H1 (cell line): ENCODE measurements around the gene TBC1D25. TPM values are rescaled to one million over a fixed set of nuclear protein-coding genes. Genes with fewer than 3 reads are reported as not detected.

Source experiments
- CTCF ChIA-PET: fragments of 300-600 bp; sonication (Branson Sonifier 250); formaldehyde crosslinking; loops from one replicate; lab custom pipeline; 2021; ENCODE audit not compliant: partially characterized antibody; lab: Charles Lee
- POLR2A ChIA-PET: fragments of 300-600 bp; sonication (Branson Sonifier 250); formaldehyde crosslinking; loops from one replicate; lab custom pipeline; 2021; ENCODE audit warnings: inconsistent platforms; ENCODE audit not compliant: partially characterized antibody; lab: Charles Lee
- DNase-seq, 2 experiments: peaks; one replicate each; pipeline versions ENCODE4 v3.0.0 to v3.0.0-alpha.2; 2010 to 2022; ENCODE audit warnings: low spot score in 2 of 2, low read depth in 1 of 2, mixed read lengths in 1 of 2
- FAIRE-seq: peaks from 2 replicates; lab custom pipeline; 2011; peaks lifted over from hg19 to GRCh38; lab: Jason Lieb, UNC
- H2AFZ ChIP-seq: 2 replicates; pipeline ENCODE4 v1.8.1; 2012; ENCODE audit warnings: low read length, inconsistent platforms
- H2AK5ac ChIP-seq: 2 replicates; pipeline ENCODE4 v1.6.1; 2013; ENCODE audit warnings: low read depth, low read length
- H2BK120ac ChIP-seq: replicated peaks from 2 replicates; pipeline ENCODE3; 2013; ENCODE audit warnings: low read depth, low read length, inconsistent platforms
- H2BK12ac ChIP-seq: 2 replicates; pipeline ENCODE4 v1.6.1; 2013; ENCODE audit warnings: low read depth, low read length
- H2BK15ac ChIP-seq: 2 replicates; pipeline ENCODE4 v1.6.1; 2013; ENCODE audit warnings: low read length
- H2BK20ac ChIP-seq: 2 replicates; pipeline ENCODE4 v1.6.1; 2013; ENCODE audit warnings: low read length
- H2BK5ac ChIP-seq: 2 replicates; pipeline ENCODE4 v1.6.1; 2013; ENCODE audit warnings: low read depth, low read length
- H3K14ac ChIP-seq: 2 replicates; pipeline ENCODE4 v1.6.1; 2013; ENCODE audit warnings: inconsistent platforms; ENCODE audit not compliant: insufficient read length
- H3K18ac ChIP-seq: 2 replicates; pipeline ENCODE4 v1.6.1; 2013; ENCODE audit warnings: low read length; ENCODE audit errors: extremely low read depth
- H3K23ac ChIP-seq: 2 replicates; pipeline ENCODE4 v1.6.1; 2013; ENCODE audit warnings: inconsistent platforms; ENCODE audit not compliant: insufficient read length
- H3K23me2 ChIP-seq: 2 replicates; pipeline ENCODE4 v1.6.1; 2013; ENCODE audit warnings: low read depth, low read length
- H3K27ac ChIP-seq: 2 replicates; pipeline ENCODE4 v1.6.1; 2011; ENCODE audit warnings: low read depth, low read length, inconsistent platforms
- H3K27me3 ChIP-seq, 4 experiments: replicated peaks in 1 of 4; 1 replicate in 1 of 4; 2 replicates in 3 of 4; pipeline versions ENCODE4 v1.6.1 to v1.8.1; 2011 to 2013; ENCODE audit warnings: low read length in 3 of 4, mild to moderate bottlenecking in 3 of 4, inconsistent platforms in 2 of 4, mixed read lengths in 2 of 4, moderate library complexity in 1 of 4; ENCODE audit not compliant: control insufficient read depth in 3 of 4, insufficient read depth in 3 of 4; ENCODE audit errors: extremely low read depth in 1 of 4
- H3K36me3 ChIP-seq, 4 experiments: 2 replicates each; pipeline versions ENCODE4 v1.6.1 to v1.8.1; 2011 to 2013; ENCODE audit warnings: mild to moderate bottlenecking in 4 of 4, low read length in 3 of 4, moderate library complexity in 2 of 4, control low read depth in 1 of 4, inconsistent platforms in 1 of 4; ENCODE audit not compliant: insufficient read depth in 4 of 4, control insufficient read depth in 2 of 4
- H3K4ac ChIP-seq: replicated peaks from 2 replicates; pipeline ENCODE3; 2013; ENCODE audit warnings: low read length, low read depth, mixed read lengths, inconsistent platforms; ENCODE audit not compliant: insufficient read length
- H3K4me1 ChIP-seq, 4 experiments: replicated peaks in 1 of 4; 1 replicate in 1 of 4; 2 replicates in 3 of 4; pipeline versions ENCODE4 v1.6.1 to v1.8.1; 2011 to 2013; ENCODE audit warnings: low read length in 3 of 4, inconsistent platforms in 2 of 4, mixed read lengths in 1 of 4; ENCODE audit not compliant: insufficient read depth in 4 of 4, control insufficient read depth in 3 of 4
- H3K4me2 ChIP-seq, 2 experiments: 2 replicates each; pipeline versions ENCODE4 v1.6.1 to v1.8.1; 2011 to 2013; ENCODE audit warnings: low read depth in 2 of 2, low read length in 2 of 2, control low read depth in 1 of 2, inconsistent platforms in 1 of 2, mild to moderate bottlenecking in 1 of 2; ENCODE audit not compliant: insufficient read depth in 1 of 2
- H3K4me3 ChIP-seq, 4 experiments: fragments of 200-600, 300-600 bp in 1 of 4; sonication (generic), shearing (Covaris generic), sonication (Bioruptor Twin) in 1 of 4; 2 replicates each; pipeline versions ENCODE4 v1.5.1 to v1.8.1; 2011 to 2016; ENCODE audit warnings: low read length in 4 of 4, low read depth in 3 of 4, control low read depth in 2 of 4, inconsistent platforms in 2 of 4, mild to moderate bottlenecking in 2 of 4, mixed read lengths in 1 of 4, moderate library complexity in 1 of 4; ENCODE audit not compliant: insufficient read depth in 2 of 4; ENCODE audit errors: extremely low read depth in 1 of 4
- H3K56ac ChIP-seq: replicated peaks from 2 replicates; pipeline ENCODE3; 2013; ENCODE audit warnings: low read depth, mild to moderate bottlenecking, mixed read lengths, low read length, inconsistent platforms; ENCODE audit not compliant: insufficient read length
- H3K79me1 ChIP-seq: 2 replicates; pipeline ENCODE4 v1.6.1; 2013; ENCODE audit warnings: low read depth, low read length, control low read depth
- H3K79me2 ChIP-seq, 2 experiments: 2 replicates each; pipeline versions ENCODE4 v1.6.1 to v1.8.1; 2012 to 2013; ENCODE audit warnings: low read length in 2 of 2, mild to moderate bottlenecking in 2 of 2, inconsistent platforms in 1 of 2; ENCODE audit not compliant: insufficient read depth in 2 of 2, control insufficient read depth in 1 of 2
- H3K9ac ChIP-seq, 4 experiments: replicated peaks in 1 of 4; 1 replicate in 1 of 4; 2 replicates in 3 of 4; pipeline versions ENCODE4 v1.6.1 to v1.8.1; 2011 to 2013; ENCODE audit warnings: low read depth in 3 of 4, low read length in 3 of 4, control low read depth in 2 of 4, mild to moderate bottlenecking in 2 of 4, moderate library complexity in 2 of 4, inconsistent platforms in 1 of 4; ENCODE audit errors: extremely low read depth in 1 of 4
- H3K9me3 ChIP-seq, 2 experiments: 2 replicates each; pipeline versions ENCODE4 v1.6.1 to v1.8.1; 2012 to 2013; ENCODE audit warnings: mild to moderate bottlenecking in 2 of 2, moderate library complexity in 2 of 2, control low read depth in 1 of 2, inconsistent platforms in 1 of 2, low read depth in 1 of 2, low read length in 1 of 2, mixed read lengths in 1 of 2; ENCODE audit not compliant: insufficient read depth in 2 of 2
- H4K20me1 ChIP-seq, 2 experiments: replicated peaks in 1 of 2; 2 replicates each; pipeline versions ENCODE3 to v1.8.1; 2011 to 2013; ENCODE audit warnings: inconsistent platforms in 2 of 2, low read length in 2 of 2, mild to moderate bottlenecking in 1 of 2; ENCODE audit not compliant: insufficient read depth in 2 of 2, control insufficient read depth in 1 of 2
- H4K5ac ChIP-seq: 2 replicates; pipeline ENCODE4 v1.6.1; 2013; ENCODE audit warnings: low read length, low read depth, mixed read lengths, inconsistent platforms; ENCODE audit not compliant: insufficient read length
- H4K8ac ChIP-seq: 2 replicates; pipeline ENCODE4 v1.8.0; 2013; ENCODE audit warnings: mild to moderate bottlenecking, moderate library complexity, low read length, inconsistent platforms; ENCODE audit not compliant: insufficient read depth; ENCODE audit errors: extremely low read depth
- H4K91ac ChIP-seq: replicated peaks from 2 replicates; pipeline ENCODE3; 2013; ENCODE audit warnings: low read length, mixed read lengths, inconsistent platforms; ENCODE audit not compliant: insufficient read length
- BACH1 ChIP-seq: IDR thresholded peaks from 2 replicates; pipeline ENCODE4 v1.6.1; 2012; ENCODE audit warnings: low read length, improper control_type of control experiment
- CBX5 ChIP-seq: fragments of 300-800, 300-1000 bp; sonication (generic); IDR thresholded peaks from 2 replicates; pipeline ENCODE4 v1.7.1; 2016; ENCODE audit warnings: antibody characterized with exemption, low read length, low read depth
- EZH2 ChIP-seq: fragments of 200-600 bp; sonication (generic); IDR thresholded peaks from 2 replicates; pipeline ENCODE4 v1.7.1; 2012; ENCODE audit warnings: low read depth, mild to moderate bottlenecking, moderate library complexity, low read length, inconsistent platforms; ENCODE audit not compliant: severe bottlenecking
- JUN ChIP-seq: IDR thresholded peaks from 2 replicates; pipeline ENCODE4 v1.6.1; 2011; ENCODE audit warnings: low read depth, mild to moderate bottlenecking, improper control_type of control experiment, low read length
- KDM1A ChIP-seq: fragments of 200-600, 300-600 bp; sonication (generic); IDR thresholded peaks from 2 replicates; pipeline ENCODE4 v1.7.1; 2016; ENCODE audit warnings: mild to moderate bottlenecking, low read length, borderline replicate concordance
- KDM4A ChIP-seq: IDR thresholded peaks from one replicate; pipeline ENCODE4 v1.7.1; 2012; ENCODE audit warnings: low read depth, mild to moderate bottlenecking, moderate library complexity, low read length, inconsistent platforms; ENCODE audit not compliant: severe bottlenecking
- RAD21 ChIP-seq, 2 experiments: IDR thresholded peaks in 1 of 2; conservative IDR thresholded peaks in 1 of 2; 2 replicates each; pipeline ENCODE4 v1.6.1; 2011; ENCODE audit warnings: low read depth in 2 of 2, low read length in 2 of 2, improper control_type of control experiment in 1 of 2, inconsistent platforms in 1 of 2, mild to moderate bottlenecking in 1 of 2, moderate library complexity in 1 of 2
- SIX5 ChIP-seq: IDR thresholded peaks from 2 replicates; pipeline ENCODE4 v1.6.1; 2011; ENCODE audit warnings: mild to moderate bottlenecking, low read depth, low read length
- SP1 ChIP-seq: IDR thresholded peaks from 2 replicates; pipeline ENCODE4 v1.6.1; 2011; ENCODE audit warnings: low read depth, low read length
- SUZ12 ChIP-seq: fragments of 200-600 bp; sonication (generic); IDR thresholded peaks from 2 replicates; pipeline ENCODE4 v1.6.1; 2012; ENCODE audit warnings: mild to moderate bottlenecking, inconsistent platforms, low read length, moderate library complexity, mixed read lengths
- YY1 ChIP-seq: IDR thresholded peaks from 2 replicates; pipeline ENCODE4 v1.6.1; 2011; ENCODE audit warnings: low read depth, mild to moderate bottlenecking, low read length
- ZNF274 ChIP-seq: IDR thresholded peaks from 2 replicates; pipeline ENCODE4 v1.7.0; 2012; ENCODE audit warnings: low read length, borderline replicate concordance; ENCODE audit errors: extremely low read depth
- WGBS, 2 experiments: shearing (Covaris generic) in 1 of 2; methylation state at CpG; one replicate each; pipeline versions ENCODE4 v1.1.6 to v1.1.7; 2013 to 2015; ENCODE audit warnings: low lambda C conversion rate in 2 of 2, mixed read lengths in 2 of 2, inconsistent platforms in 1 of 2, low coverage in 1 of 2, missing lambda C conversion rate in 1 of 2; ENCODE audit not compliant: insufficient replicate concordance in 2 of 2, insufficient coverage in 1 of 2, insufficient read length in 1 of 2; ENCODE audit errors: extremely low coverage in 1 of 2, missing lambda C conversion rate in 1 of 2; 5-methylcytosine and 5-hydroxymethylcytosine counted together
- polyA plus RNA-seq, 7 experiments: library from polyadenylated mRNA; depleted of rRNA in 3 of 7; stranded (reverse) in 5 of 7; unstranded in 2 of 7; fragments of >200 nt in 5 of 7; fragments of 200-250 nt in 2 of 7; gene quantifications; 1 replicate in 5 of 7; 2 replicates in 1 of 7; 4 replicates in 1 of 7; pipeline versions ENCODE4 v1.2.1 to v1.2.3, GENCODE V29; 2011 to 2013; ENCODE audit warnings: missing spikeins in 2 of 7, mixed read lengths in 2 of 7
- total RNA-seq: library from RNA; stranded (reverse); fragmentation: NEBNext Ultra II Directional; extraction: Animal tissue kit (Norgen Biotek cat#: 25700); gene quantifications from 2 replicates; pipeline ENCODE4 v1.2.1, GENCODE V29; 2021
- TF ChIP-seq, protein P1 (sequence below): IDR thresholded peaks from 2 replicates; pipeline ENCODE4 v1.6.1; 2011; ENCODE audit warnings: low read length, improper control_type of control experiment

Gene TBC1D25
- total and polyA plus RNA-seq, 2 of the 8 experiments (the other 6 are each of a cell fraction or from before 2014, with no cell fraction given), result 6.5 to 6.8 TPM

DNA sequence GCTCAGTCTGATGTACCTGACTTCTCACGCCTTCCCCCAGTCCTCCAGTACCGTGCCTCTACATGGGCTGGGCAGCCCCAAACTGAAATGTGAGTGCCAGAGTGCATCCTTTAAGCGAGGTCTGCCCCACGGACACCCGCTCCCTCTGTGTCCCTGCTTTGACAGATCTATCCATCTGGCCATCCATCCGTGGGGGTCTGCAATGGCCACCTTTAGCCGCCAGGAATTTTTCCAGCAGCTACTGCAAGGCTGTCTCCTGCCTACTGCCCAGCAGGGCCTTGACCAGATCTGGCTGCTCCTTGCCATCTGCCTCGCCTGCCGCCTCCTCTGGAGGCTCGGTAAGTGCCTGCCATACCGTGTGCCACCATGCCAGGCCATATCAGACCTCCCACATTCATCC, 29.9 kb upstream of the TBC1D25 start:
- FAIRE-seq (no peak), DNase-seq (no peak)
- no peak overlapping the region for H3K4ac ChIP-seq
- 73% methylated on average over 8 of the region's 11 CpGs; no CpG with 5 or more reads in 1 of the 2 experiments for WGBS, 2 experiments
- H3K4me1 ChIP-seq, result peaks cover 0 to 5% (median 2%) of the 10 kb centered on the region in 4 experiments; a peak in 4 of 7 replicates
- no peak overlapping the region for H4K5ac ChIP-seq
- H2BK15ac ChIP-seq, result no peak overlapping the region
- no peak overlapping the region for H3K23ac ChIP-seq
- POLR2A ChIA-PET, result no interaction called here
- no peak overlapping the region for H2BK120ac ChIP-seq
- H3K36me3 ChIP-seq, result peaks cover 0 to 2% (median 0%) of the 10 kb centered on the region in 4 experiments; a peak in 1 of 8 replicates
- no peak overlapping the region for H4K8ac ChIP-seq
- no peaks in the 10 kb centered on the region for H3K79me1 ChIP-seq
- H3K18ac ChIP-seq, result no peak overlapping the region
- CTCF ChIA-PET, result no interaction called here
- no peaks in the 10 kb centered on the region; a peak in 2 of 7 replicates for H3K27me3 ChIP-seq
- H3K9ac ChIP-seq, result no peak overlapping the region; a peak in 2 of 7 replicates
- H2AFZ ChIP-seq, result no peak overlapping the region
- H2BK5ac ChIP-seq, result no peak overlapping the region
- no peak overlapping the region for H2BK20ac ChIP-seq
- no peak overlapping the region for H3K27ac ChIP-seq
- no peaks in the 10 kb centered on the region for H3K79me2 ChIP-seq
- H3K4me2 ChIP-seq, result peak overlapping the region; percentile 77 to 95
- no peak overlapping the region for H4K91ac ChIP-seq
- H3K9me3 ChIP-seq, result no peaks in the 10 kb centered on the region
- peak overlapping the region; percentile 60 to 93 (median 72); a peak in 7 of 8 replicates for H3K4me3 ChIP-seq
- no peak overlapping the region for H3K14ac ChIP-seq
- no peak overlapping the region for H3K56ac ChIP-seq
- H2BK12ac ChIP-seq, result no peak overlapping the region
- H4K20me1 ChIP-seq, result no peaks in the 10 kb centered on the region
- no peaks in the 10 kb centered on the region; the same call in 1 of the 2 replicates for H3K23me2 ChIP-seq
- no peak overlapping the region for H2AK5ac ChIP-seq
- no peak for TF ChIP-seq BACH1
- TF ChIP-seq RAD21 (IDR thresholded peaks at IDR 0.05 in 1 of 2, conservative IDR thresholded peaks at IDR 0.05 in 1 of 2; ENCODE audit: low read depth in 2 of 2, low read length in 2 of 2), result no peak
- TF ChIP-seq, protein P1, sequence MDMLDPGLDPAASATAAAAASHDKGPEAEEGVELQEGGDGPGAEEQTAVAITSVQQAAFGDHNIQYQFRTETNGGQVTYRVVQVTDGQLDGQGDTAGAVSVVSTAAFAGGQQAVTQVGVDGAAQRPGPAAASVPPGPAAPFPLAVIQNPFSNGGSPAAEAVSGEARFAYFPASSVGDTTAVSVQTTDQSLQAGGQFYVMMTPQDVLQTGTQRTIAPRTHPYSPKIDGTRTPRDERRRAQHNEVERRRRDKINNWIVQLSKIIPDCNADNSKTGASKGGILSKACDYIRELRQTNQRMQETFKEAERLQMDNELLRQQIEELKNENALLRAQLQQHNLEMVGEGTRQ, result no peak
- TF ChIP-seq JUN, result no peak
- no peak for TF ChIP-seq ZNF274
- no peak for TF ChIP-seq SIX5
- TF ChIP-seq SP1, result no peak
- TF ChIP-seq KDM4A, result no peak
- no peak for TF ChIP-seq KDM1A
- TF ChIP-seq EZH2, result no peak
- no peak for TF ChIP-seq SUZ12
- no peak for TF ChIP-seq CBX5
- no peak for TF ChIP-seq YY1
